Kidney epithelial cell (primary cell): ENCODE data around the gene LRBA. TPM values are rescaled to one million over a fixed set of nuclear protein-coding genes. Genes with fewer than 3 reads are reported as not detected.
A peak's percentile ranks its signal among the peaks of the same experiment; 100 is the strongest.

ENCODE experiments used
- DNase-seq: peaks from one replicate; pipeline ENCODE4 v3.0.0-alpha.2; 2010; ENCODE audit warnings: low read depth
- H3K27me3 ChIP-seq: 2 replicates; pipeline ENCODE4 v1.6.0; 2011; ENCODE audit warnings: low read length; ENCODE audit not compliant: control insufficient read depth, insufficient read depth
- H3K36me3 ChIP-seq: 2 replicates; pipeline ENCODE4 v1.5.1; 2011; ENCODE audit warnings: low read length; ENCODE audit not compliant: control insufficient read depth, insufficient read depth
- H3K4me3 ChIP-seq: 2 replicates; pipeline ENCODE4 v1.5.1; 2011; ENCODE audit warnings: low read depth, mild to moderate bottlenecking, control low read depth, low read length
- total RNA-seq: library from RNA; depleted of rRNA; stranded (reverse); fragments of >200 nt; gene quantifications from 2 replicates; pipeline ENCODE4 v1.2.3, GENCODE V29; 2015
- TF ChIP-seq, protein P1 (sequence below): IDR thresholded peaks from 2 replicates; pipeline ENCODE4 v1.5.1; 2011; ENCODE audit warnings: mild to moderate bottlenecking, moderate library complexity, low read length, control low read depth, inconsistent platforms; ENCODE audit not compliant: insufficient read depth, poor library complexity, severe bottlenecking

The LRBA gene
- total RNA-seq, 1 donor from 2014 or later, result 85.2 TPM

DNA sequence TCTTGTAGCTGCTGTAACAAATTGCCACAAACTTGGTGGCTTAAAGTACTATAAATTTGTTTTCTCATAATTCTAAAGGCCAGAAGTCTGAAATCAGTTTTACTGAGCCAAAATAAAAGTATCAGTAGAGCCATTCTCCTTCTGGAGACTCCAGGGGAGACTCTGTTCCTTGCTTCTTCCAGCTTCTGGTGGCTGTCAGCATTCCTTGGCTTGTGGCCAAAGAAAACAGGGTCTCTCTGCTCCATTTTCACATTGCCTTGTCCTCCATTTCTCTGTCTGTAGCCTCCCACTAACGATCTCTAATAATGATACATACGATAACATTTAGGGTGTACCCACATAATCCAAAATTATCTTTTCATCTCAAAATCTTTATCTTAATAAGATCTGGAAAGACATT is 232.8 kb downstream of the LRBA start:
- DNase-seq, result peak; percentile 4
- Histone ChIP-seq H3K36me3 (no peaks in the 10 kb centered on the region), H3K4me3 (no peak overlapping the region), H3K27me3 (no peaks in the 10 kb centered on the region)
- TF ChIP-seq, protein P1, sequence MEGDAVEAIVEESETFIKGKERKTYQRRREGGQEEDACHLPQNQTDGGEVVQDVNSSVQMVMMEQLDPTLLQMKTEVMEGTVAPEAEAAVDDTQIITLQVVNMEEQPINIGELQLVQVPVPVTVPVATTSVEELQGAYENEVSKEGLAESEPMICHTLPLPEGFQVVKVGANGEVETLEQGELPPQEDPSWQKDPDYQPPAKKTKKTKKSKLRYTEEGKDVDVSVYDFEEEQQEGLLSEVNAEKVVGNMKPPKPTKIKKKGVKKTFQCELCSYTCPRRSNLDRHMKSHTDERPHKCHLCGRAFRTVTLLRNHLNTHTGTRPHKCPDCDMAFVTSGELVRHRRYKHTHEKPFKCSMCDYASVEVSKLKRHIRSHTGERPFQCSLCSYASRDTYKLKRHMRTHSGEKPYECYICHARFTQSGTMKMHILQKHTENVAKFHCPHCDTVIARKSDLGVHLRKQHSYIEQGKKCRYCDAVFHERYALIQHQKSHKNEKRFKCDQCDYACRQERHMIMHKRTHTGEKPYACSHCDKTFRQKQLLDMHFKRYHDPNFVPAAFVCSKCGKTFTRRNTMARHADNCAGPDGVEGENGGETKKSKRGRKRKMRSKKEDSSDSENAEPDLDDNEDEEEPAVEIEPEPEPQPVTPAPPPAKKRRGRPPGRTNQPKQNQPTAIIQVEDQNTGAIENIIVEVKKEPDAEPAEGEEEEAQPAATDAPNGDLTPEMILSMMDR, result no peak

DNA sequence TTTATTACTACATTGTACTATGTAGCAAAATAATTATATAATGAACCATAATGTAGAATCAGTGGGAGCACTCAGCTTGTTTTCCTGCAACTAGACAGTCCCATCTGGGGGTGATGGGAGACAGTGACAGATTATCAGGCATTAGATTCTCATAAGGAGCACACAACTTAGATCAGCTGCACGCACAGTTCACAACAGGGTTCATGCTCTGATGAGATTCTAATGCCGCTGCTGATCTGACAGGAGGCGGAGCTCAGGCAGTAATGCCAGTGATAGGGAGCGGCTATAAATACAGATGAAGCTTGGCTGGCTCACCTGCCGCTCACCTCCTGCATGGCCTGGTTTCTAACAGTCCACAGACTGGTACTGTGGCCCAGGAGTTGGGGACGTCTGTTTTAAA is 233.9 kb downstream of the LRBA start:
- DNase-seq, result no peak
- Histone ChIP-seq H3K27me3 (no peaks in the 10 kb centered on the region), H3K4me3 (no peak overlapping the region), H3K36me3 (no peaks in the 10 kb centered on the region)
- TF ChIP-seq, protein P1, result no peak

DNA sequence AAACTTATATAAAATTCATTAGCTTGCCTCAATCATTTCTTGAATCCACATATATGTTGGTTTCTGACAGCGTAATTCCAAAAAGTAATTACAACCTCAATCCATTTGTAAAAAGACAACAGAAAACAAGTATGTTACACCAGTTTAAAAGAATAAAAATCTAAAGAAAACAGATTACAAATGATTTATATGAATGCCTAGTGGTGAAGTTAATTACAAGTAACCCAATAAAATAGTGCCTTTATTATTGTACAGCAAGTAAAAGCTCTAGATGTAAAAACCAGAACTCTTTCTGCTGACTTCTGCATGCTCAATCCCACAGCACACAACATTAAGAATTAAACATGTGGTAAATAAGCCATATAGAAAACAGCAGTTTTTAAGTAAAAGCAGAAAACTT is 235.4 kb downstream of the LRBA start:
- TF ChIP-seq, protein P1, result no peak
- DNase-seq, result no peak
- H3K36me3 ChIP-seq, result no peaks in the 10 kb centered on the region
- H3K27me3 ChIP-seq, result no peaks in the 10 kb centered on the region
- H3K4me3 ChIP-seq, result no peak overlapping the region

DNA sequence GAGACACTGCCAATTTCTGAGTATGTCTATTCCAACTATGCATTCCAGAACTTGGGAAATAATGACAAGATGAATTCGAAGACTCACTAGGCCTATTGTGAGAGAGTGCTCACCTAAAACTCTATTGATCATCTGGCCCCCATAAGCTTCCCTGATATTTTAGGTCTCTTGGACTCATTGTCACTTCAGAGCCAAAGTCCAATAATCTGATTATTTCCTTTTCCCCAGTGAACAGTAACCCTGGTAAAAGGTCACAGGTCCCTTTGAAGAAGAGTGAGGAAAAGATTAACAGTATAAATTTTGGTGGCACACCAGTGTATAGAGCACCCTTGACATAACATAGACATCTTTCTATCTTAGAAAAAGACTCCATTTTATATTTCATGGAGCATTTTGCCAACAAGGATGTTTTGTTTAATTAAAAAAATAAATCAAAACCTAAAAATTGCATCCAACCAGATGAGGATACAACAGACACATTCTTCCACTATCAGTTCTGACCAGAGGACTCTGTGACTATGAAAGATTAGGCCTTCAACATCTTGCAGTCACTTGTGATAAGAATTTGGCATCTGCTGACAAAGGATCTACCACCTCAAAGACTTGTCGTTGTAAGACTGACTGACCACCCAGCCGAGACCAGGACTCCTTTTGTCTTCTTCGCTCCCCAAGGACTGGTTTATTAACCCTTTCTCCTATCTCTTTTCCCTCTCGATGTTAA is 241.2 kb downstream of the LRBA start:
- no peak overlapping the region for H3K4me3 ChIP-seq
- no peak for DNase-seq
- H3K36me3 ChIP-seq, result no peaks in the 10 kb centered on the region
- no peaks in the 10 kb centered on the region for H3K27me3 ChIP-seq
- TF ChIP-seq, protein P1, result no peak

DNA sequence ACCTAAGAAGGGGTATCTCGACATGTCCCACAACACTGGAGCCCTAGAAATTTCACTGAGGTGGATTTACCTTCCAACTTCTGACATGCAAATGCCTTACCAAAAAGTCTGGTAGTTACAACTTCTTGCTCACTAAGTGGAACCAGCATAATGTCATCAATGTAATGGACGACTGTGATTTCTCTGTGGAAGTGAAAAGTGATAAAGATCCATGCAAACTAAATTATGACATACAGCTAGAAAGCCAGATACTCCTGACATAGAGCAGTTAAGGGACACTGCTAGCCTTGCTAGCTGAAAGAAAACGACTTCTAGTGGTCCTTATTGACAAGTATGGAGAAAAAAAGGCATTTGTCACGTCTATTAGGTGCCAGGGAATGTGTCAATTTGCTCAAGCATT is 242.1 kb downstream of the LRBA start:
- DNase-seq, result no peak
- Histone ChIP-seq H3K36me3 (no peaks in the 10 kb centered on the region), H3K4me3 (no peak overlapping the region), H3K27me3 (no peaks in the 10 kb centered on the region)
- TF ChIP-seq, protein P1, result no peak

DNA sequence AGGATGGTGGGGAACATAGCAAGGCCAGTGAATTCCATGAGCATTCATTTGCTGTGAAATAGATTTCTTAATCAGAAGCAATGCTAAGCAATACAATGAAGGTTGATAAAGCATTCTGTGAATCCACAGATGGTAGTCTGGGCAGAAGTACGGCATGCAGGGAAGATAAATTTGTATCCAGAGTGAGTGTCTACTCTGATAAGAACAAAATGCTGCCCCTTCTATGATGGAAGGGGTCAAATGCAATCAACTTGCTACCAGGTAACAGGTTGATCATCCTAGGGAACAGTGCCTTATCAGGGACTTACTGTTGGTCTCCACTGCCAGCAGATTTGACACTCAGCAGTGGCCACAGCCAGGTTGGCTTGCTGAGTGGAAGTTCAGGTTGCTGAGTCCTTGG is 243.7 kb downstream of the LRBA start:
- no peaks in the 10 kb centered on the region for H3K36me3 ChIP-seq
- no peak overlapping the region for H3K4me3 ChIP-seq
- DNase-seq, result no peak
- TF ChIP-seq, protein P1, result no peak
- no peaks in the 10 kb centered on the region for H3K27me3 ChIP-seq
